Stimulated activated naive CD8-positive, alpha-beta T cell treated with anti-CD3 and anti-CD28 coated beads, Interleukin-15, Interleukin-2, amounts not matched to agents 100 U/mL and 50 U/mL, for 24 hours (primary cell): Measurements from ENCODE around the gene MERTK.
"Not testable (repeated sequence)": the region's sequence is repeated elsewhere in the genome, so short reads cannot be mapped to it uniquely, and the experiment has no call there.

ENCODE experiments used
- ATAC-seq: fragments of 150-1000 bp; cut with Tn5 transposase; one replicate; pipeline ENCODE4 v1.10.0; 2021
- DNase-seq: peaks from one replicate; pipeline ENCODE4 v3.0.0; 2021

MERTK gene

DNA sequence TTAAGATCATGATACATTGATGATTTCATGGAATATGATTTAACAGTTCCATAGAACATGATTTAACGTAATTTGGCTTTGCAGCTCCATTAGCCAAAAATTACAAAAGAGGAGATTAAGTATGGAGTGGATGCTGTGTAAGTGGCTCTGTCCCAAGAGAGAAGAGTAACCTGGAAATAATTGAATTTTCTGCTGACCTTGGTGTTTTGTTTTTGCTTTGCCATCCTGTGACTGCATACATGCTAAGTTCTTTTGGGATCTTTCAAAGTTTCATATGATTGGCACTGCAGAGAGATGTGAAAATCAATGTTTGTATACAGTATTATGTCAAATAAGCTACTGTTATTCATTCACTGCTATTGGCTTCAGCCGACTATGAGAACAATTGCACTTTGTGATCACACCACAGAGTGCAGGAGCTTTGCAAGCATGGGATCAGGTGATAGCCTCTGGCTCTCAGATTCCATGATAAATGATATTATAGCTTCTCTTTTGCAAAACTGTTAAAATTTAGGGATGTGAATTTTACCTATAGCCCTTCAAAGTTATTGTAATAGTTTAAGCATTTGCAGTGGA, 110.6 kb downstream of the MERTK start:
- DNase-seq (no peak), ATAC-seq (no peak)

GRCh38 chr2:112010751-112011150, 112.3 kb downstream of the MERTK start:
- DNase-seq (no peak), ATAC-seq (no peak)

GRCh38 chr2:112012556-112012955, 114.1 kb downstream of the MERTK start:
- DNase-seq = no peak
- ATAC-seq = no peak

- no peak for ATAC-seq
- DNase-seq = no peak
Measured at GRCh38 chr2:112018846-112019245, 120.4 kb downstream of the MERTK start.

- no peak for ATAC-seq
- DNase-seq = no peak
Measured at GRCh38 chr2:112019569-112019982, 121.2 kb downstream of the MERTK start.

DNA sequence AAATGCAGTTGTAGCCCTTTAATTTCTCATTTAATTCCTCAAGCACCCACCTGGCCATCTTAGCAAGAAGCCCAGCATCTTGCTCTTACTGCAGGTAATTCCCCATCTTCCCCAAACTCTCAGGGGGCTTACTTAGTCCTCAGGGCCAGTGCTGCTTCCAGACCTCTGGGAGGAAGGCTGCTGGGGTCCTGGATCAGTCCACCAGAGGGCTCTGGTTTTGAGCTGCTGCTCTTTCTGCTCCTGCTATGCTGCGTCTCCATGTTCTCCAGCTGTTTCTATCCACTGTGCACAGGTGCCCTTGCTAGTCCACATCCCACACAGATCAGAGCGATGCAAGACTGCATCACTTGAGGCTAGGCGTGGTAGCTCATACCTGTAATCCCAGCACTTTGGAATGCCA, 122.2 kb downstream of the MERTK start:
- ATAC-seq = no peak
- DNase-seq = no peak

- ATAC-seq (no peak), DNase-seq (no peak)
Measured at GRCh38 chr2:112021290-112021689, 122.9 kb downstream of the MERTK start.

GRCh38 chr2:112021781-112022231, 123.4 kb downstream of the MERTK start:
- no peak for DNase-seq
- no peak for ATAC-seq

DNA sequence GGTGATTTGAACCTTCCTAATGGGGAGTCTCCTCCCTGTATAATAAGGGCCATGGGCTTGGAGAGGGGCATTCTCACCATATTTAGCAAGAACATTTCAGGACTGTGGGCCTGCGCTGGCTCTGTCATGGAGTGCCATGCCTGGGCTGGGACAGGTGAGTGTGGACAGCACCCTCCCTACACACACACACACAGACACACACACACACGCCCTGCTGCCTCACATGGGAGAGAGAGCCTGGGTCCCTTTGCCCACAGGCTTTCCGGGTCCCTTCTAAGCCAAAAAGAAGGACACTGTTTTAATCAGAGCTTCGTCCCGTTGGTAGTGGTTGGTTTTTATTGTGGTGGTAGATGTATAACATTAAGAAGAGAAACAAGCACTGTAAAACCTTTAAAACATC, 125.3 kb downstream of the MERTK start:
- no peak for DNase-seq

GRCh38 chr2:112024231-112024630, 125.8 kb downstream of the MERTK start:
- DNase-seq (no peak), ATAC-seq (no peak)

More for the DNA sequence above, 125.3 kb downstream of the MERTK start:
- no peak for ATAC-seq

DNA sequence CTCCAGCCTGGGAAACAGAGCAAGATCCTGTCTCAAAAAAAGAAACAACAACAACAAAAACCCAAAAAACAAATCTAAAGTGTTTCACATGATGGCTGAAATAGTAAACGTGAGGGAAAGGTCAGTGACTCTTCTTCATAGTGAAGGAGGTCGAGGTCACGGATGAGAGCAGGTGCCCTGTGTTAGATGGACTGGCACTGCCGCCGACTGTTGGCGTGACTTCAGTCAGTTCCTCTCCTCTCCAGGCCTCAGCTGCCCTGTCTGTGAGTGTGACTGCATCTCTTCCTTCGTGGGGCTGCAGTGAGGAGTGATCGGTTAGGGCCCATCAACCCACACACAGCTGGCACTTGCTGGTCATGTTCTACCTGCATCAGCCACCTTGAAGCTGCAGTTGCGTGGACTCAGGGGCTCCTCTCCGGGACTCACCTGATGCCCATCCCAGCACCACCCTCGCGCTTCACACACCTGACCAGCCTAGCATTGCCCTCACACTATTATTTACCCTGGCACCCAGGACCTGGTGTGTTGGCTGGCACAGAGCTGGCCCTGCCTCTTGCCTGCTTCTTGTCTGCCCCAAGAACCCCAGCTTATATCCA, 126.6 kb downstream of the MERTK start:
- ATAC-seq (no peak), DNase-seq (no peak)

DNA sequence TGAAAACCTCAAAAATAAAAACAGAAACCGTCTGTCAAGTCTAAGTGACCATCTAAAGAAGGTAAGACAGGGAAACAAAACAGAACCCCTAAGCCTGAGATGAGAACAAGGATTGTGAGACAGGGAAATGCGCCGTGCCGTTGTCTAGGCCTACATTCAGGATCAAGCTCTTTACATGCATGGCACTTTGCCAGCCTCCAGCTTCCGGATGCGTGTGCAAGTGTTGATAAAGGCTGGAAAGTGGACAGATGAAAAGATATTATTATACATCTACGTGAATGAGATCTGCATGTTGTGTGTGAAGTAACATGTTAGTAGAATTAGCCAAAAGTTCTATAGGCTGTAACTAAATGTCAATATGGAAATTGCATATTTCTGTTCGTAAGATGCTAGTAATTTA, 128.1 kb downstream of the MERTK start:
- no peak for DNase-seq
- ATAC-seq = no peak

DNA sequence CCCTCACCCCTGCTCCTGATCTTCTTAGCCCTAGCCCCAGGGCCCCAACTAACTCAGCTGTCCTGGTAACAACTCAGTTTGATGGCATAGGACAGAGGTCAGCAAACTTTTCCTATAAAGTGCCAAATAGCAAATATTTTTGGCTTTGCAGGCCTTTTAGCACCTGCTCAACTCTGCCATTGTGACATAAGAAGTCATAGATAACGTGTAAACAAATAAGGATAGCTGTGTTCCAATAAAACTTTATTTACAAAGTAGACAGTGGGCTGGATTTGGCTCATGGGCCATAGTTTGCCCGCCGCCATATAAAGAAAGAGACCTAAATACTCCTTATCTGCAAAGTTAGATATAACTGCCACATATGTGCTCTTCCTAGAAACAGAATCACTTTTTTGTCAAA, 129.4 kb downstream of the MERTK start:
- no peak for ATAC-seq
- no peak for DNase-seq

DNA sequence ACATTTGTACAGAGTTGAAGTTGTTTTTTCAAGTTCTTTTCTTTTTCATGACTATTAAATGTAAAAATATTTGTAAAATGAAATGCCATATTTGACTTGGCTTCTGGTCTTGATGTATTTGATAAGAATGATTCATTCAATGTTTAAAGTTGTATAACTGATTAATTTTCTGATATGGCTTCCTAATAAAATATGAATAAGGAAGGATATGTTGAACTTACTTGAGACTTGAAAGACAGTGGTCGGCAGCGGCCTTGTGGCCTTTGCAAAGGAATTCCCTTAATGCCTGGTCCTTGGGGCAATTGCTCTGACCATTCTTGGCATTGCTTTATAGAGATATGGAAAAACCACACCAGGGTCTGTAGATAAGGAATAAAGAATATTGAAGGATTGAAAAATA, 130.8 kb downstream of the MERTK start:
- DNase-seq (no peak), ATAC-seq (no peak)

DNA sequence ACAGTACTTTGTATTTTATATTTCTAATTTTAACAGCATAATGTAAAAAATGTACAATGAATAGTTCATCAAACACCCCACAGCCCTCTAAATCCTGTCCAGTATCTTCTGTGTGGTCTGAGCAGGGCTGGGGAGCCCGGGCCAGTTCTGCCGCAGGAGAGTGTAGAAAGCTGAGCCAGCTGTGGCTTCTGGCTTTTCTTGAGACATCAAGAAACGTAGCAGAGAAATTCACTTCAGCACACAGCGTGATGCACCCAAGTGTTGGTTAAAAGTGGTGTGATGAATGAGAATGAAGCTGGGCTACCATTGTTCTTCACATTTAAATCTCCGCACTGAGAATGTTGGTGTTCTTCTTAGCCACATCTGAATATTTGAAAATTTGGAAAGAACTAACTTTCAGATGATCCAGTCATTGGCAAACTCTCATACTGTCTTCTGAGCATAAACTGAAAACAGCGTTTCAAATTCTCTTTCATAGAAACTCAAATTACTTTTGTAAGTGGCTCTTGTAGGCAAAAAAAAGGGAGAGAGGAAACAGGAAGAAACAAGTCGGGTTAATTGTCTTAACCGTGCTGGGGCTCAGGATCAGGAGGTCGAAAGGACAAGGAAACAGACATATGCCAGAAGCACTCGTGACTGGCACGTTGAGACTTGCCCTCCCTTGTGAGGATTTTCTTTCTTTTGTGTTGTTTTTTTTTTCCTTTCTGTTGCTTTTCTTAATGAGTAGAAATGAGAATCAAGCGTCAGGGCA, 133.2 kb downstream of the MERTK start:
- DNase-seq (no peak), ATAC-seq (no peak)

GRCh38 chr2:112032224-112032586, 133.8 kb downstream of the MERTK start:
- DNase-seq (no peak), ATAC-seq (no peak)

DNA sequence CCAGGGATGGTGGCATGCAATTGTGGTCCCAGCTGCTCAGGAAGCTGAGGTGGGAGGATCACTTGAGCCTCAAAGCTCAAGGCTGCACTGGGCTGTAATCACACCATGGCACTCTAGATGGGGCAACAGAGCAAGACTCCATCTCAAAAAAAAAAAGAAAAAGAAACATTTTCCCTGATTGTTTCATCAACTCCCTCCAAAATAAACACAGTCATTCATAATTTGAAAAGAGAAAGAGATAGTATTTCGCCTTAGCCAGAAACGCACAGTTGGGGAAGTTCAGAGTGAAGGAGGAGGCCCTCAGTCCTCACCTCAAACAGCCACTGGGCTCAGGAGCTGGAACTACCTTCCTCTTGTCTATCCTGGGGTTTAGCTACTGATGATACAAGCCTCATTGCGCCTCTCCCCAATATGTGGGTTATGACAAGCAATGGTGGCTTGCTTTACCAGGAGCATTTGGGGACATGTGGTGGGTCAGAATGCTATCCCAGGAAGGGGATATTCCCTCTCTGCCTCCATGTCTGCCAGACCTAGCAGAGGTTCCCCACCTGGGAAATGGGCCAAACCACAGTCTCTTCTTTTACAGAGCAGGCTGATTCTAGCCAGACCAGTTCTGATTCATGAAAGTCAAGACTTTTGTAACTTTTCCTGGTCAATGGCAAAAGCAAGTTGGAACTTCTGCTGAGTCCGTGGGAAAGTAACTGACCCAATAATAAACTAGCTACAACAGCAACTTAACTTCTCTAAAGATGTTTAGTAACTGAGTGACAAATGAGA, 134.5 kb downstream of the MERTK start:
- ATAC-seq = no peak
- DNase-seq = no peak

- ATAC-seq = no peak
- no peak for DNase-seq
Measured at GRCh38 chr2:112033600-112033999, 135.2 kb downstream of the MERTK start.

DNA sequence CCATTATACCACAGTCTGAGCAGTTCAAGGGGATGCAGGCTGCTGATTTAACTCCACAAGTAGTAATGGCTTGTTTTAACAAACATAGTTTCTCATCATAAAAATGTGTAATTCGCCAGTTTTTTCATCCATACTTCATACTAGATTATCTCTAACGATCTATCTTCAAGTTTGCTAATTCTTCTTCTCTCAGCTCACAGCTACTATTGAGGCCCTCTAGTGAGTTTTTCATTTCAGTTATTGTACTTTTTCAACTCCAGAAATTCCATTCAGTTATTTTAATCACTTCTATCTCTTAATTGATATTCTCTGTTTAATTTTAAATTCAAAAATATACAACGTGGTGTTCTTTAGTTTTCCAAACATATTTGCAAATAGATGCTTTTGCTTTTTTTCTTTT, 136.5 kb downstream of the MERTK start:
- no peak for ATAC-seq
- DNase-seq = no peak

- no peak for ATAC-seq
Measured at GRCh38 chr2:112035786-112036185, 137.4 kb downstream of the MERTK start.

DNA sequence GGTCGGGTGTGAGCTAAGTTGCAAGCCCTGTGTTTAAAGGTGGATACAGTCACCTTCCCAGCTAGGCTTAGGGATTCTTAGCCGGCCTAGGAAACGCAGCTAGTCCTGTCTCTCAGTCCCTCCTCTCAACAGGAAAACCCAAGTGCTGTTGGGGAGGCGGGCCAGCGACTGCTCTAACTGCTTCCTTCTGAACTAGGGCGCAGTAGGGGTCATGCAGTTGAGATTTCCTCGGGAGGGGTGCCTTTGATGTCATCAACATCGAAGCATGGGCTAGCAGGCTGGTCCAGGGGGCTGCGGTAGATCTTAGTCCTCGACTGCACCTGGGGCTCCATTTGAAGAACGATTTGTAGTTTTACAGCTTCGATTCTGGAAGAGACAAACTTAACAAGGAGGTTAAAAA, 141.1 kb downstream of the MERTK start:
- DNase-seq, ATAC-seq: not testable (repeated sequence)

More at GRCh38 chr2:112035786-112036185, 137.4 kb downstream of the MERTK start:
- DNase-seq = no peak

DNA sequence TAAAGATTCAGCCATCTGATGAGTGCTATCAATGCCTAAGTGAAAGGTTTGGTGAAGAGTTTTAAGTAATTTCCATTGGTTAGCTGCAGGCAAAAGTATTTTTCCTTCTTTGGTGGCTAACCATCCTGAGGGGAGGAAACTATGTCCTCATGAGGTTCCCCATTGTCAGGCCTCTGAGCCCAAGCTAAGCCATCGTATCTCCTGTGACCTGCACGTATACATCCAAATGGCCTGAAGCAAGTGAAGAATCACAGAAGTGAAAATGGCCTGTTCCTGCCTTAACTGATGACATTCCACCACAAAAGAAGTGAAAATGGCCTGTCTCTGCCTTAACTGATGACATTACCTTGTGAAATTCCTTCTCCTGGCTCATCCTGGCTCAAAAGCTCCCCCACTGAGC, 141.7 kb downstream of the MERTK start:
- ATAC-seq, DNase-seq: not testable (repeated sequence)

DNA sequence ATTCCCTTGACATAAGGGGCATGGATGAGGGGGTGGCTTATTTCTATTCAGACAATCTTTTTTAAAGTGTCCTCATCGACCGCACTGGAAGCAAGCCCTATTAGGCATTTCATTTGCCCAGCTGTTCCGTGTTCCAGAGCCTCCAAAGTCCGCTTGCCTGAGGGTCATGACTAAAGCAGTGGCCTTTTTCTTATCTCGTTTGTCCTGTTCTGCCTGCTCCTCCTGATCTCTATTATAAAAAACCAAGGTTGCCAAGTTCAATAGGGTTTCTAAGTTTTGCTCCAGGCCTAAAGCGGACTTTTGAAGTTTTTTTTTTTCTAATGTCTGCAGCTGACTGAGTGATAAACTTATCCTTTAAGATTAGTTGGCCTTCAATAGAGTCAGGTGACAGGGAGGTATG, 143.1 kb downstream of the MERTK start:
- DNase-seq, ATAC-seq: not testable (repeated sequence)
